NCI-H2227 (cell line): Measurements from ENCODE around the gene FHL5.
"Not testable (repeated sequence)": the region's sequence is repeated elsewhere in the genome, so short reads cannot be mapped to it uniquely, and the experiment has no call there.

Experiments
- DNase-seq: peaks from one replicate; lab custom pipeline; 2025; ENCODE audit not compliant: unreplicated experiment; lab: John Stamatoyannopoulos, UW

The FHL5 gene

DNA sequence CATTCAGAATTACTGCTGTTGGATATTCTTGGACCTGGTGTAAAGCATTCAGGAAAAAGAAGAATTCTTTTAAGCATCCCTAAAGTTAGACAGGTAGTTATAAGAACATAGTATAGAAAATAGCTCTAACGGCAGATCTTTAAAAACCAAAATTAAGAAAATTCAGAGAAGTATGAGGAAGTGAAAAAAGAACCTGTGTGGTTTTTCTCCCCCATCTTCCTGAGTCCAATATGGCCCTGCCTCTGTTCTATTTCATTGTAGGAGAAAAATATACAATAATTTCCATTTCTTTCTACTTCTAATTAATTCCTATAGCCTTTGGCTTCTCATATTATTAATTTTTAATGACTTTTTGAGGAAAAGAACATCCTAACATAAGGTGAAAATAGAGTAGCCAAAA, 47.1 kb downstream of the FHL5 start:
- no peak for DNase-seq

DNA sequence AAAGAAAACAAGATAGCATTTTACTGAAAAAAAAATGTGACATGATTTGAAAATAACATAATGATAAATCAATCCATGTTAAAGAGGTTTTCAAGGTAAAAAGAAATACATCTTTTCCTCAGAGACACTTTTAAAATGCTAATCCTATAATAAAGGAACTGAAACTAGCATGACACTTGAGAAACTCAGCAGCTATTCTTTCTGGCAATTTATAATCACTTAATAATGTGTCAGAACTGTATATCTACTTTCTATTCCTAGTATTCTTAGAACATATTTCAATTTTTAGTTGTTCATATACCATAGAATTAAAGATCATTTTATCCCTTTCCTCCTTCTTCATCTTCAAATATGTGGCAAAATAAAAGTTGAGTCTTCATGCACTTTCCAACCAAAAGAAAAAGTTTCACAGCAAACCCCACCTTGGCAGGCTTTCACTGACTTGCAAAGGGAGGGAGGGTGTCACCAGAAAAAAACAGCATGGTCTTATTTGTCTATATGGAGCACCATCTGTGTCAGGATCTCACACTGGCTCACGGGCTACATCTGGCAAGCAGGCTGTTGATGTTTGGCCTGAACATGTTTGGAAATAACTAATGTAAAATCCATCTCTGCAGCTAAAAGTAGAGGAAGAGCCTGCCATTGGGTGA, 48.5 kb downstream of the FHL5 start:
- no peak for DNase-seq

DNA sequence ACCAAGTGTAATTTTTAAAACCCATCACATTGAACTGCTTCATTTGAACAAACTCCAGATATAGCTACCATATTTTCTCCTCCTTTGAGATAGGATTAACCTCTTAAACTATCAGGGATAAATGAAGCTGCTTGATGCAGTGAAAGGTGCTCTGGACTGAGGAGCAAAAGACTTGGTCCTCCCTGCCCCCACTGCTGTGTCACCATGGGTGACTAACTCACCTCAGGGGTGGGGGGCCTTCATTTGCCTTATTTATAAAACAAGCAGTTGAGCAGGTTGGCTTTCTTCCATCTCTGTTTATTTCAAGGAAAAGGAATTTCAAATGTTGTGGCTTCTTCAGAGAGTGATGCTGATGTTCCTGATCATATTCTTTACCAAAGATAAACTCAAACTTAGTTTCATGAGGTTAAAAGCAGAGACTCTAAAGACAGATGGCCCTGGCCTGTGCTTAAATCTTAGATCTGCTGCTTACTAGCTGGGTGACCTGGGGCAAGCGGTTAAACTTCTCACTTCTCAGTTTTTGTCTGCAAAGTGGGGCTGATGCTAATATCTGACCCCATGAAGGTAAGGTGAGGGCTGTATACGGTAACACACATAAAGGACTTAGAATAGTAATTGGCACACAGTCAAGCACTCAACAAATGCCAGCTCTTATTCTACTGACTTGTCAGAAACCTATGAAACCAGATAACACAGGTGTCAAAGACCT, 50.5 kb downstream of the FHL5 start:
- DNase-seq: no peak

DNA sequence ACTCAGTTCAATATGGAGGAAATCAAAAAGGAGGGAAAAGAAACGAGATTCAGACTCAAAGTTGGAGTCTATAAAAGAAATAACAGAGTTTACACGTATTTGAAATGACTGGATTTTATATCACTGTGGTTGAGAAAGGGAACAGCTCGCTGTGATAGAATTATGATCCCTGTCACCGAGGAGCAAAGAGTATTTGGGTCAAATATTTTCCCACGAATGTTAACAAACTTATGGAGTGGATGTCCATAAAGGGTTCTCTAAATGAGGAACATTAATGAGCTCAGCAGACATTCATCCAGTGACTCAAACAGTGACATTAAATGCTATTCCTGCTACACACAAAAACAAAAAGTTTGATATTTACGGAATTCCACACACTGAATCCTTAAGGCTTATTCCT, 57.9 kb downstream of the FHL5 start:
- no peak for DNase-seq

DNA sequence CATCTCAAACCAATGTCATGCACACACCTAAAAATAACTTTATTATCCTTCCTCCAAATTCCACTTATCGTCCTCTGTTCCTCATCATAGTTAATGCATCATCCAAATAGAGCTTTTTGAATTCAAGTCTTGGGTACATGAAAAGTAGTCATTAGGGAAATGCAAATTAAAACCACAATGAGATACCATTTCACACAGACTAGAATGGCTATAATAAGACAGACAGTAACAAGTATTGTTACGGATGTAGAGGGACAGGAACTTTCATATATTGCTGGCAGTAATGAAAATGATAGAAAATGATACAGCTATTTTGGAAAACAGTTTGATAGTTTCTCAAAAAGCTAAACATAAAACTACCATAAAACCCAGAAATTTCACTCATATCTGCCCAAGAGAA, 59.1 kb downstream of the FHL5 start:
- DNase-seq: no peak

DNA sequence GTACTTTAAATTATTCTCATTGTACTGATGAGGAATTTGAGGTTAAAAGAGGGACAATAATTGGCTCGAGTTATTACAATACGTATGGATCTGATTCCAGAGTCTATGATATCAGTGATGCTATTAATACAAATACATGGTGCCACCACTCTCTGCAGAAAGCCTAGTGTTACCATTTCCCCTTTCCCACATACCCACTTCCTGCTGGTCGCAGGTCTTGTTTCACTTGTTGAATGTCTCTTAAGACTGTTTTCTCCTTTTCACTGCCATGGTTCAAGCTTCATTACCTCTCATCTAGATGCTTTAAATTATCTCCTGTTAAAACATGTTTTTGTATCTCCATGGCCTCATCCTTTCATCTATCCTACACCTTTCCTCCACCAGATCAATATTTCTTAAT, 62.0 kb downstream of the FHL5 start:
- no peak for DNase-seq

DNA sequence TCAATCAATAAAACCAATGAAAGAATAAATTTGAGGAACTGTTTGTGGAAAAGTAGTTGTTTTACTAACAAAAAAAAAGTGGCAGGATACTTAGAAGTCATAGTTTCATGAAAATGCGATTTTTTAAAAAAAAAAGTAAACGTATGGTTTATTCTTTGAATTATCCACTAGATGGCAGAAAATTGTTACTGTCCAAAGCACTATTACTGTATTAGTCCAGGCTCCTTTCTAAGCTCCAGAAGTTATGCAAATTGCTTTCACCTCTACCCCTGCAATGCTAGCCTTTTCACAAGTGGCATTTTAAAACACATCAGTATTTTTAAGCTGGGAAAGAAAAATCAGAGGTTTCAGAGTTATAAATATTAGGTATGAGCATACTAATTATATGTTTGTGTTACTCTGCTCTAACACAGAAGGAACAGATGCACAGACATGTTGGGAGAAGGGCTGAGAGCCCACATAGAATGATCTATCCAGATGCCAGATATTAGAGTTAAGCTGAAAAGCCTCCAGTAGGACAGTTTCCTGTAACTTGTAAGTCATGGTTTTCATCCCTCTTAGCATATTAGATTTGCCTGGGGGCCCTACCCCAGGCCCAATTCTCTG, 63.9 kb downstream of the FHL5 start:
- DNase-seq: peak; percentile 87

DNA sequence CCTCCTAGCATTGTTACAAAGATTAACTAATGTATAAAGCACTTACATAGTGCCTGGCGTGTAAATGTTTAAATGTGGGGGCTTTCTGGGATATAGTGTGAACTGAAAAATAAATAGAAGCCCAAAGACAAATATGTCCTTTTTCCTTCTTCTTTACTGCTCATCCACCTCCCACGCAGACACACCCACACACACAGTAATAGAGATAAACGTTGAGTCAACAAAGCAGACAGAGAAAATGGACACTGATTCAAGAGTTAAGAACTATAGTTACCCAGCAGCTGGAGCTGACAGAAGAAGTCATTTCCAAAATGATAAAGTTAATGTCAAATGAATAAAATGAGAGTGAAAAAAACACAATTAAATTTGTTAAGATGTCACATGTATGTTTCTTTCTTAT, 68.3 kb downstream of the FHL5 start:
- no peak for DNase-seq

DNA sequence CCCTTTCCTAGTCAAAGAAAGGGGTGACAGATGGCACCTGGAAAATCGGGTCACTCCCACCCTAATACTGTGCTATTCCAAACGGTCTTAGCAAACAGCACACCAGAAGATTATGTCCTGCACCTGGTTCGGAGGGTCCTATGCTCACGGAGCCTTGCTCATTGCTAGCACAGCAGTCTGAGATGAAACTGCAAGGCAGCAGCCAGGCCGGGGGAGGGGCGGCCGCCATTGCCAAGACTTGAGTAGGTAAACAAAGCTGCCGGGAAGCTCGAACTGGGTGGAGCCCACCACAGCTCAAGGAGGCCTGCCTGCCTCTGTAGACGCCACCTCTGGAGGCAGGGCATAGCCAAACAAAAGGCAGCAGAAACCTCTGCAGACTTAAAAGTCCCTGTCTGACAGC, 75.1 kb downstream of the FHL5 start:
- not testable (repeated sequence) for DNase-seq

DNA sequence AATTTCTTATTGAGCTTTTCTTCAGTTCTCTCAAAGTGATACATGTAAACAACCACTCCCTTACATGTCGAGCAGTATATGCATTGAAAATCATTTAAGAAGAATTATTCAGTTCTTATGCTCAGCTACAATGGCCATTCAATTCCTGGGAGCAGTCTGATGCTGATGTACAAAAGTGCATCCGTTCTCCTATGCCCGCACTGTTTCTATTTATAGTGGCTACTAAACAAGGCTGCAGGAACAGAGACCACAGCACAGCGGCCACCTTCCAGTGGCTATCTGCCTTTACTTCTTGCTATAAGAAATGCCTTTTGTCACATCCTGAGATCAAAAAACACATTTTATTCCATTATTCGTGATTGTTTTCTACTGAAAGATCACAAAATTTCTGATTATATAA, 82.2 kb downstream of the FHL5 start:
- DNase-seq: no peak

DNA sequence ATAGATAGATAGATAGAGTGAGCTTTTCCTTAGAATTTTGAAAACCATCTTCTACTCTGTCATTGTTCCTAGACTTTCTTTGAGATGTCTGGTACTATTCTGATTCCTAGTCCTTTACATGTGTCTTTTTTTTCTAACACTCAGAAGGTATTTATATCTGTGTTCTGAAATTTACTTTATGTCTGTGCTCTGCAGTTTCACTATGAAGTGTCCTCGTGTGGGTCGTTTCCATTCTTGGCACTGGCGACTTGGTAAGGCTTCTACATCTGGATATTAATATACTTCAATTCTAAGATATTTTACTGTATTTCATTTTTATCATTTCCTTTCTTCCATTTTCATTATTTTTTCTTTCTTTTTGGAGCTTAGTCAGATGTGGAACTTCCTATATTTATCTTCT, 87.0 kb downstream of the FHL5 start:
- DNase-seq: no peak

DNA sequence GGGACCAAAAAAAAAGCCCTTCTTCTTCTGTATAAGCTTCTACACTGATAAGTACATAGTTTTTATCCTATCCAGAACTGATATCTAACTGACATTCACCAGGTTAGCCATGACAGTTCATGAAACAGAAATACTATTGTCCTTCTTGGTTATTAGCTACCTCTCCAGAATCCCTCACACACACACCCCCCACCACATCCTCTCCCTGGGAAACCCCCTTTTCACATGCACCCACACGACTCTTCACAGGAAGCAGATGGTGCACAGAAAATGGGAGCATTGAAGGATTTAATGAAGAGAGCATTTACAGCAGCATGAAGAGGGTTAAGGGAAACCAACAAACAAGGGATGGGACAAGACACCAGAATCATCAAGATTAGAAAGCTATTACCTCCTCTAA, 88.9 kb downstream of the FHL5 start:
- DNase-seq: no peak

DNA sequence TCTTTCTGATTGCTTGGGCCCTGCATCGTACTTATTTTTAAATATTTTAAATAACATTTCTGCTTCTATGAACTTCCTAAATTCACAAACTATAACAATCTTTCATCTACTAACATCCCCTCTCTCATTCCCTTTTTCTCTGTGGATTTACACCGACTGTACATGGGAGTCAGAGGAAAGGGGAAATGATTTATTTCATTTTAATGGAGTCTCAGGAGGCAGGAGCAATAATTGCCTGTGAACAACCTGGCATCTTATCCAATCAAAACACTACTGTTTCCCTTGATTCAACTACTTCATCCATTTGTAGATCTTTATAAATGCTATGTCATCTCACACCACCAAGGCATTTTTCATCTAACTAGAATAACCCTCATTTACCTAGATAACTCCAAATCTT, 89.6 kb downstream of the FHL5 start:
- no peak for DNase-seq

DNA sequence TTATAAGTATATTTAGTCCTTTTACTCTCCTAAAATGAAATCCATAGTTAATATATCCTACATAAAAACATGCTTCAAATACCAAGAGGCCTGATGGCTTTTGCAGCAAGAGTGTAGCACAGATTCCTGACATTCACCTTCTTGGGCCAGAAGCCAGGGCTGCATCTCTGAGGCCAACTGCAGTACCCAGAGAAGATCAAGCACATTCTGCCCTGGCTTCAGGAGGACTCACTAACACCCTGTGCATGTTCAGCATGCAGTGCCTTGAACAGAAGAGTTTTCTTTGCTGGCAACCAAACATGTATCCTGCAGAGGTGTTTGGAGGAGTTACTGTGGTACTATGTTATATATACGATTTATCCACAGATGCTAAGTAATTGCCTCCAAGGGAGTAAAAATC, 90.3 kb downstream of the FHL5 start:
- DNase-seq: no peak

DNA sequence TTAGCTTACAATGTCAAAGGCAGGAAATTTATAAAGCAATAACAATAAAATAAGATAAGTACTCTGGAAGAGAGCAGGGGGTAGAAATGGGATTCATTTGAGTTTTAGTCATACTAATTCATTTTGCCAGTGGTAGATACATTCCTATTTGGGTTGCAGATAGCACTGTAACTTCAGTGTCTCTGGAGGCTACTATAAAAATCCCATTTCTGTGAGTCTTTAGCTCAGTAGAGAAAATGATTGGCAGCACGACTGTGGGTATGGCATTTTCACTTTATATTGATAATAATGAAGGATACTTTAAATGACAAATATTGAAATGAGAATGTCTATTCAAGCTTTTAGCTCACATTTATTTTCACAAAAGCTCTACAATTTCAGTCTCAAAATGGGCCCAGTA, 93.6 kb downstream of the FHL5 start:
- DNase-seq: no peak

DNA sequence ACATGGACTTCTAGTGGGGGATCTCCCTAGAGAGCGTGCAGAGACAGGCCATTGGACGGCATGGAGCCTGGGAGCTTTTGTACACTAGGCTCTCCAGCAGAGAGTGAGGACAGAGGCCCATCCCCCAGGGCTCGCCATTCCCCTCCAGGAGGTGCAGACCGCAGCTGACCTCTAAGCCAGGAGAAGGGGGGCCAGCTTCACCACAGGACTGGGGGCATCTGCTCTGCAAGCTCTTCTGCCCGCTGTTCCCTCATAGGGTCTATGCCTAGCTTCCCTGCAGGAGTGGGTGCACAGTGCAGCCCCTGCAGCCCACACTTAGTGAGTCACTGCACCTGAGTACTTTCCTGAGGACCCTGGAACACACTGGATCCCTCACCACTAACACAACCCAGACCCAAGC, 94.4 kb downstream of the FHL5 start:
- DNase-seq: no peak

DNA sequence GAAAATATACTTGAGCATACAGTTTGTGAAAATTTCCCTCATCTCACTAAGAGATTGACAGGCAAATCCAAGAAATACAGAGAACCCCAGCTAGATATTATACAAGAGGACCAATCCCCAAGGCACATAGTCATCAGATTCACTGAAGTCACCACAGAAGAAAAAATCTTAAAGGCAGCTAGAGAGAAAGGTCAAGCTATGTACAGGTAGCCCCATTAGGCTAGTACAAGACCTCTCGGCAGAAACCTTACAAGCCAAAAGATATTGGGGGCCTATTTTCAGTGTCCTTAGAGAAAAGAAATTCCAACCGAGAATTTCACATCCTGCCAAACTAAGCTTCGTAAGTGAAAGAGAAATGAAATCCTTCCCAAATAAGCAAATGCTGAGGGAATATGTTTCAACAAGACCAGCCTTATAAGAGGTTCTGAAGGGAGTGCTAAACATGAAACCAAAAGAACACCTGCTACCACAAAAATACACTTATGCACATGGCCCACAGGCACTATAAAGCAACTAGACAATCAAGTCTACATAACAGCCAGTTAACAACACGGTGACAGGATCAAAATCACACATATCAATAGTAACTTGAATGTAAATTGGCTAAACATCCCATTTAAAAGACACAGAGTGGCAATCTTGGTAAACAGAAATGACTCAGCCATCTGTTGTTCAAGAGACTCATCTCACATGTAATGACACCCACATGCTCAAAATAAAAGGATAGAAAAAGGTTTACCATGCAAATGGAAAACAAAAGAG, 96.3 kb downstream of the FHL5 start:
- DNase-seq: no peak
